HG03045 (cell line): ENCODE measurements around the gene RPAP2.

ENCODE experiments used
- ATAC-seq: cut with Tn5 transposase; IDR thresholded peaks from one replicate; pipeline ENCODE4 v1.9.1; 2021; ENCODE audit warnings: mild to moderate bottlenecking, moderate library complexity; ENCODE audit not compliant: unreplicated experiment

RPAP2 gene

DNA sequence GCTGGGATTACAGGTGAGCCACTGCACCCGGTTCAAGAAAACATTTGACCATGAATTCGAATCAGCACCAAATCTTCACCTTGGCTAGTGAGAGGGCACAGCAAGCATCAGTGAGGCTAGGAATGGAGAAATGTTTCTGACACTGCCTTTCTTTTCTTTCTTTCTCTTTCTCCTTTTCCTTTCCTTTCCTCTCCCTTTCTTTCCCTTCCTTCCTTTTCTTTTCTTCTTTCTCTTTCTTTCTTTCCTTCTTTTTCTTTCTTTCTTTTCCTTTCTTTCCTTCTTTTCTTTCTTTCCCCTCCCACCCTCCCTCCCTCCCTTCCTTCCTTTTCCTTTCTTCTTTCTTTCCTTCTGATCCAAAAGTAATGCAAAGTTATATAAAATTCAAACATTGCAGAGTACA, 147.0 kb downstream of the RPAP2 start:
- ATAC-seq = no peak

DNA sequence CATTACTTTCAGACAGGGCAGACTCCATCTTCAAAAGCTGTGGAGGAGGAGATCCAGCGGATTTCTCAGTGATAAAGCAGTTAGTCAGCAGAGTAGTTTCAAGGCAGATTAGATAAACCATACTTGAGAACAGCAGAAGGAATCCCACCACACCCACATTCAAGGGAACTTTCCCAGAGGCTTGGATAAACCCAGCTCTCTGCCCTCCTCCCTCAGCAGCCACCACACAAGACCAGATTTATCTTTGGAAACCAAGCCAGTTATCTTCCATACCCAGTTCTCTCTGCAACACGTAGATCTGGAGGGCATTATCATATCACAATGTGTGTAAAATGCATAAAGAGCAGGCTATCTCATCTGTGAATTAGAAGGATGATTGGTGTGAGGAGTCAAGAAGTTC, 147.7 kb downstream of the RPAP2 start:
- no peak for ATAC-seq

GRCh38 chr1:92447033-92447681, 148.3 kb downstream of the RPAP2 start:
- ATAC-seq = no peak

DNA sequence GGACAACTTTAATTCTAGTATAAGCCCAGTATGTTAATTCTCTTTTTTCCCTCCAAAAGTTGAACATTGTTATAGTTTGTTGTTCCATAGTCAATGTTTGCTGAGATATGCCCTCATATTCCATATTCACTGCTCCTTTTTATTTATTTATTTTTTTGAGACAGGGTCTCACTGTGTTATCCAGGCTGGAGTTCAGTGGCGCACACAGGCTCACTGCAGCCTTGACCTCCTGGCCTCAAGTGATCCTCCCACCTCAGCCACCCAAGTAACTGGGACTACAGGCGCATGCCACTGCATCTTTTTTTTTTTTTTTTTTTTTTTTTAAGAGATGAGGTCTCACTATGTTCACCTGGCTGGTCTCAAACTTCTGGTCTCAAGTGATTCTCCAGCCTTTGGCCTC, 149.1 kb downstream of the RPAP2 start:
- no peak for ATAC-seq
